GM19452 (cell line): Measurements from ENCODE around the gene STX1B.

Experiments used
- ATAC-seq: cut with Tn5 transposase; IDR thresholded peaks from one replicate; pipeline ENCODE4 v1.9.1; 2021; ENCODE audit not compliant: unreplicated experiment

STX1B gene

GRCh38 chr16:30996985-30997724 lies 13.3 kb downstream of the STX1B start:
- ATAC-seq: peak; percentile 76

DNA sequence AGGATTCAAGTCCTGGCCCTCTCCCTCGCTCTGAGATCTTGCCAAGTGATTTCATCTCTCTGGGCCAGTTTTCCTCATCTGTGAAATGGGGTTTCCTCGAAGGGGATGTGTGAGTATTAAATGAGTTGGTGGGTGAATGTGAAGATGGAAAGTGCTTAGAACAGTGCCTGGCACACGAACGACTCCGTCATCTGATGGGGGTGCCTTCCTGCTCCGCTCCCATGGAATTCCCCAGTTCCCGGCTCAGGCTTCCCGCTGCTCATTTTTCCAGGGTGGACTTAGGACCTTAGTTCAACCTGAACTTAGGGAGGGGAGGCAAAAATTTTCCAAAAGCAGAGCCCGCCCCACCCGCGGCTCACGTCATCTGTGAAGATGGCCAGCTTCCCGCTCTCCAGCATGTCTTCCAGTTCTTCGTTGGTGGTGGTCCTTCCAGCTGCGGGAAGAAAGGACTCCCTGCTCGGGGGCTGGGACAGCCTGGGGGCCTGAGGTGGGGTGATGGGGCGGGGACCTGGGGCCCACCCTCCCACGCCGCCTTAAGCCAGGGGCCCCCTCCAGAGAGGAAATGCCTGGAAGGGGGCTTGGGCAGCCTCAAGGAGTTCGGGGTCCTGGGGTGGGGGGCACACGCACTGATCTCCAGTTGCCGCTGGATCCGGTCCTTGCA lies 14.0 kb downstream of the STX1B start:
- no peak for ATAC-seq

DNA sequence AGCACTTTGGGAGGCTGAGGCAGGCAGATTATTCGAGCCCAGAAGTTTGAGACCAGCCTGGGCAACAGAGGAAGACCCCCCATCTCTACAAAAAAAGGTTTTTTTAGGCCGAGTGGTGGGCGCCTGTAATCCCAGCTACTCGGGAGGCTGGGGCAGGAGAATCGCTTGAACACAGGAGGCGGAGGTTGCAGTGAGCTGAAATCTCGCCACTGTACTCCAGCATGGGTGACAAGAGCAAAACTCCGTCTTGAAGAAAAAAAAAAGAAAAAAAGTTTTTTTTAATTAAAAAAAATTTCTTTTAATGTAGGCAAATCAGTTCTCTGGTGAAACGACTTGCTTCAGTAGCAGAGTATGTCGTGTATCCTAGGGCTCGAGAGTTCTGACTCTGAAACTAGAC lies 14.5 kb downstream of the STX1B start:
- ATAC-seq: no peak

DNA sequence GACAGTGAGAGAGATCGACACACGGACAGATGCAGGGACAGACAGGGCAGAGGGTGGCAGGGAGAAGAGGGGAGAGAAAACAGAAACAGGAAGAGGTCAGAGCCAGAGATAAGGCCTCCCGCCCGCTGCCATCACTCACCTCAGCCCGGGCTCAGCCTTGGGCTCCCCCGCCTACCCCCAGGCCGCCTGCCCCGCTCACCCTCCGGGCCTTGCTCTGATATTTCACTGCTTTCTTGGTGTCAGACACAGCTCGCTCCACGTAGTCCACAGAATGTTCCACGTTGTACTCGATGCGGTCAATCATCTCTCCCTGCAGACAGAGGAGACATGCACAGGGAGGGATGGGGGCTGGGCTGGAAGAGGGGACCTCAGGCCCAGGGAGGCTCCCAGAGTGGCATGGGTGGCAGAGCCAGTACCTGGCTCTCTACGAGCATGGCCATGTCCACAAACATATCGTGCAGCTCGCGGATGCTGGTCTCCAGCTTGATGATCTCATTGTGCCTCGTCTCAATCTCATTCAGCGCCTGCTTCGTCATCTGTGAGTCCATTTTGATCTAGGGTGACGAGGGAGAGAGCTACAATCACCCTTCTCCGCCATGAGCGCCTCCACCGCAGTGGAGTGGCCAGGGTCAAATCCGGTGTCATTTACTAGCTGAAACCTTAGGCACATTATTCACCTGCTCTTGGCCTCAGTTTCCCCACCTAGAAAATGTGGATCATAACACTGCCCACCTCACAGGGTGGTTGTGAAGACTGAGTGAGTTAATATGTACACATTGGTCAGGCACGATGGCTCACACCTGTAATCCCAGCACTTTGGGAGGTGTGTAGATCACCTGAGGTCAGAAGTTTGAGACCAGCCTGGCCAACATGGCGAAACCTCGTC lies 17.3 kb downstream of the STX1B start:
- no peak for ATAC-seq

DNA sequence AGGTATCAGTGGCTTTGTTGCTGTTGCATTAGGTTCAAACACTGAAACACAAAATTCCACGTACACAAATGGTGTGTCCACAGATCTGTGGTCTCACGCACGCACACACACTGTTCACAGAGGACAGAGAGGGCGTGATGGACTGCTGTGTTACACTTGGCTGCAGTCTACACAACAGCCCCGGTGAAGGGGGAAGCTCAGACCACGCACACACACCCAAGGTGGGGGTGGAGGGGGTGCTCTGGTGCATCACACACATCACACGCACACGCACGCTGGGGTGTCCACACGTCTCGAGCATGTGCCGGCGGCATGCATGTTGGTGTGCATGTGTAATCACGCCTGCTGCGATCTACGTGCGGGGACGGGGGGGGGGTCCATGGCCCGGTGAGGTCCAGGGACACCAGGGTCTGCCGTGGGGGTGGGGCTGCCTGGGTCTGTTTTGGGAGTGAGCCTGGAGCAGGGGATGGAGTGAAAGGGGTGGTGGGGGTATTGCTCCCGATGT lies 18.1 kb downstream of the STX1B start:
- ATAC-seq: no peak

DNA sequence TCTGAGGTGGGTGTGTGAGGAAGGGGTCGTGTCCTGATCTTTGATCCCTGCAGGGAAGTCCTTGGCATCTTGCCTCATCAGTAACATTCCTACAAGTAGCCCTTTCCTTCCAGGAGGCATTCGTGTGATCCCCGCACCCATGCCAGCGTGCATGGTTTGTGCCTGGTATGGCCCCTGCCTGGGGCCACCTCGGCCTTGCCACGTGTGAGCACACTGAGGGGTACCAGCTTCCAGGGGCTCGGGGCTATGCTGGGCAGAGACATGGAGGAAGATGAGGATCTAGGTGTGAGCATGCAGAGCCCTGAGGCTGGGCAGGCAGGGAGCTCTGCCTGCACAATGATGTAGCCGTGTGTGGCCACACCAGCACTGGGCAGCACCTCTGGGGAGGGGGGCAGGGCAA lies 19.4 kb downstream of the STX1B start:
- ATAC-seq: no peak

DNA sequence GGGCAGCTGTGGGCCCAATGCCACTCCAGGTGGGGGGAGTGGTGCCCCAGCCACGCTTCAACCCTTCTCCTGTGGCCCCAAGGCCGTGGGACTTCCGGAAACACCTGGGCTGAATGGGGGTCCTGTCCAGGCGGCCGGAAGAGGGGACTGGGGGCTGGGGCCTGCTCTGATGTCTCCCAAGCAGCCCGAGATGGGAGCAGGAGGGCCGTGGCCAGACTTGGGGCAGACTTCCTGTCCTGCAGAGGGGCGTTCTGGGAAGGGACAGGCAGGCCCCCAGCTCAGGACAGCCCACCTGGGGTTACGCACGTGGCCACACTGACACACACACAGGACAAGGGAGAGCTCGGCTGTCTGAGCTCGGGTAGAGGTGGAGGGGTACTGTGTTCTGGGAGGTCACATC lies 20.3 kb downstream of the STX1B start:
- ATAC-seq: no peak

DNA sequence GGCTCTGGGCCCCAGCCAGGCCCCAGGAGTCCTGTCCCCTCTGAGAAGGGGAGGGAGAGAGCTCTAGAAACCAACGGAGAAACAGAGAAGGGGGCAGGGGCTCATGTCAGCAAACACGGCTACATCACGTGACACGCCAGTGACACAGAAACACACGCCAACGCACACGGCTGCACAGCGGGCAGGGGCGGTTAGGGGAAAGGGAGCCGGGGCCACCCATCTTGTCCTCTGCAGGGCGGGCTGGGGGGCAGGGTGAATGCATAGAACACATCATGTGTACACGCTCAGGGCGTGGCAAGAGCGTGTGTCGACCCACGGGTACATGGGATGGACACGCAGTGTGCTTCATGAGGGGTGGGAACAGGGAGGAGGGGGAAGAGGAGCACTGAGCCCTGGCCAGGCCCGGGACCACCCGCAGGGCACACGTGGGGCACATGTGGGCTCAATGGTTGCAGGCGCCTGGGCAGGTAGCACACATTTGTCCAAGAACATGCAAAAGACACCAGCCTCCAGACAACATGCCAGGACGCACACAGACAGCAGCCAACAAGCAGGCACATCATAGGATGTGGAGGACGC lies 20.9 kb downstream of the STX1B start:
- ATAC-seq: no peak

DNA sequence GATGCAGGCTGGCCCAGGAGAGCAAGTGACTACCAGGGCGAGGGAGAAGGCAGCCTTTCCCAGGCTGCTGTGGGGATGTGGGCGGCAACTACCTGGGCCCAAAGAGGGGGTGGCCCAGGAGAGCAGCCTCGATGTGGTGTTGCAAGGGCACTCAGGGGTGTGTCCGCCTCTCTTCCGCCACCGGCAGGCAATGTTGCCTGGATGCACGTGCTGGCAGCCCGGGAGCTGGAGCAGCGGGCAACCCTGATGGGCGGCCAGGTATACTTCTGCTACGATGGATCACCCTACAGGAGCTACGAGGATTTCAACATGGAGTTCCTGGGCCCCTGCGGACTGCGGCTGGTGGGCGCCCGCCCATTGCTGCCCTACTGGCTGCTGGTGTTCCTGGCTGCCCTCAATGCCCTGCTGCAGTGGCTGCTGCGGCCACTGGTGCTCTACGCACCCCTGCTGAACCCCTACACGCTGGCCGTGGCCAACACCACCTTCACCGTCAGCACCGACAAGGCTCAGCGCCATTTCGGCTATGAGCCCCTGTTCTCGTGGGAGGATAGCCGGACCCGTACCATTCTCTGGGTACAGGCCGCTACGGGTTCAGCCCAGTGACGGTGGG lies 22.8 kb downstream of the STX1B start:
- ATAC-seq: no peak

GRCh38 chr16:30986129-30986991 lies 24.1 kb downstream of the STX1B start:
- no peak for ATAC-seq

- ATAC-seq: no peak
Observed at GRCh38 chr16:30985401-30986128, 24.9 kb downstream of the STX1B start.

GRCh38 chr16:30984669-30985400 lies 25.6 kb downstream of the STX1B start, which contains the start of gene HSD3B7:
TSS of gene HSD3B7 (plus strand) at chr16:30985207. CDS start at chr16:30985659, 452 bp downstream.
- no peak for ATAC-seq

- no peak for ATAC-seq
Observed at GRCh38 chr16:30983898-30984610, 26.4 kb downstream of the STX1B start.

DNA sequence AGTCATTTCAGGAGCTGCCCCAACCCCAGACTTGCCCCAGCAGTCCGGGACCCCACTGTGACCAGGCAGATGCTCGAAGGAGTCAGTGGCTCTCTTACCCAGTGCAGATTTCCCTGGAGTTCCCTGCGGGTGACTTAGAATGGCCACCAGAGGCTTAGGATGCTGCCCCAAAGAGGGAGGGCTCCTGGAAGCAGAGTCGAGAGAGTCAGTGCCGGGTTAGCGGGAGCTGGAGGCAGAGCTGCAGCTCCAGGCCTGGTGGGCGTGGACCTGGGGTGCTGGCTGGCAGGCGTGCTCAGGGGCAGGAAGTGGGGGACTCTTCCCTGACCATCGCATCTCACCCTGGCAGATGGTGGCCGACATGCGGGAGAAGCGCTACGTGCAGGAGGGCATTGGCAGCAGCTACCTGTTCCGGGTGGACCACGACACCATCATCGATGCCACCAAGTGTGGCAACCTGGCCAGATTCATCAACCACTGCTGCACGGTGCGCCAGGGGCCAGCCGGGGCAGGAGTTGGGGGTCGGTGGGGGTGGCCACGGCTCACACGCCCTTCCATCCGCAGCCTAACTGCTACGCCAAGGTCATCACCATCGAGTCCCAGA lies 27.0 kb downstream of the STX1B start:
- ATAC-seq: no peak

DNA sequence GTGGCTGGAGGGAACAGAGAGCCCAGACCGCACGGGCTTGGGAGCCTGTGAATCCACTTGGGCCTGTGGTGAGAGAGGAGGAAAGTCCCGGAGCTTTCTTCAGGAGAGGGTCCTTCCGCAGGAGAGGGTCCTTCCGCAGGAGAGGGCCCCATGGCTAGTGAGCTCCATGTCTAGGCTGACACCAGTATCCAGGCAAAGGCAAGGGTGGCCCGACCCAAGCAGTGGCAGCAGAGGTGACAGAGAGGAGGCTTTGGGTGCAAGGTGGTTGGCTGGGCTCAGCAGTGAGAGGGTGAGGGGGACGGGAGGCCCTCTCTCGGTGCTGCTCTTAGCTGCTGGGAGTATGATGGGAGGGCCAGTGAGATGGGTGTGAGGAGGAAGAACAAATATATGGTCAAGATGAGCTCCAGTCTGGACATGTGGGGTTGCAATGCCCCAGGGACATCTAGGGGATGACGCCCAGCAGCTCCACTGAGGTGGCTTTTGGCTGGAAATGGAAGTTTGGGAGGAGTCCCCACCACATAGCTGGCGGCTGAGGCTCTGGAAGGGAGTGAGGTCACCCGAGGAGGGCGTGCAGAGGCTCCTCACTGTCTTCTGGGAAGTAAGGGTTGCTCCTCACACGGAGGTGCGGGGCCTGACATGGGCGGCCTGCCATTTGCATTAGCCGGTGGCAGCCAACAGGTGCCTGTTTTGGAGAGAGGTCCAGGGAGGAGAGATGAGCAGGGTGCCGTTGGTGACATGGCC lies 27.7 kb downstream of the STX1B start:
- ATAC-seq: no peak

- ATAC-seq: no peak
Observed at GRCh38 chr16:30980959-30981358, 29.5 kb downstream of the STX1B start.

GRCh38 chr16:30980434-30980833 lies 30.0 kb downstream of the STX1B start:
- no peak for ATAC-seq
